HepG2 (cell line): Measurements from ENCODE around the gene HCFC1. TPM values are rescaled to one million over a fixed set of nuclear protein-coding genes. Genes with fewer than 3 reads are reported as not detected.

ENCODE experiments used
- ATF7 ChIP-seq, 2 experiments: fragments of 450-650 bp in 1 of 2; sonication (generic) in 1 of 2; formaldehyde crosslinking in 1 of 2; IDR thresholded peaks; 2 replicates each; pipeline versions ENCODE4 v1.4.0 to v1.6.1; 2016 to 2020; ENCODE audit warnings: antibody characterized with exemption in 1 of 2, mild to moderate bottlenecking in 1 of 2, missing genetic modification reagents in 1 of 2
- BORCS8-MEF2B ChIP-seq: sonication (generic); formaldehyde crosslinking; IDR thresholded peaks from 2 replicates; pipeline ENCODE4 v1.8.0; 2022; ENCODE audit warnings: mild to moderate bottlenecking, missing genetic modification reagents
- CEBPZ ChIP-seq: IDR thresholded peaks from 2 replicates; pipeline ENCODE4 v1.6.1; 2012; ENCODE audit warnings: low read length, improper control_type of control experiment
- CHD2 ChIP-seq: IDR thresholded peaks from 2 replicates; pipeline ENCODE4 v1.6.1; 2011; ENCODE audit warnings: low read depth, low read length, improper control_type of control experiment
- CSRNP1 ChIP-seq: sonication (generic); formaldehyde crosslinking; IDR thresholded peaks from 2 replicates; pipeline ENCODE4 v1.8.1; 2023; ENCODE audit warnings: mild to moderate bottlenecking, missing genetic modification reagents
- EED ChIP-seq: sonication (generic); formaldehyde crosslinking; IDR thresholded peaks from 2 replicates; pipeline ENCODE4 v1.5.0; 2020; ENCODE audit warnings: mild to moderate bottlenecking, missing genetic modification reagents
- FOXP1 ChIP-seq, 2 experiments: fragments of 450-650 bp in 1 of 2; IDR thresholded peaks; 2 replicates each; pipeline ENCODE4 v1.6.1; 2017 to 2018; ENCODE audit warnings: antibody characterized with exemption in 1 of 2
- HMGA1 ChIP-seq: sonication (generic); formaldehyde crosslinking; conservative IDR thresholded peaks from 2 replicates; pipeline ENCODE4 v1.4.0; 2020; ENCODE audit warnings: missing genetic modification reagents
- HOXA7 ChIP-seq: sonication (generic); formaldehyde crosslinking; IDR thresholded peaks from 2 replicates; pipeline ENCODE4 v1.8.1; 2022; ENCODE audit warnings: mild to moderate bottlenecking, missing genetic modification reagents, moderate library complexity
- HOXA9 ChIP-seq: sonication (generic); formaldehyde crosslinking; IDR thresholded peaks from 2 replicates; pipeline ENCODE4 v1.8.1; 2022; ENCODE audit warnings: missing genetic modification reagents, mild to moderate bottlenecking, moderate library complexity, borderline replicate concordance
- MLLT10 ChIP-seq: sonication (generic); formaldehyde crosslinking; IDR thresholded peaks from 2 replicates; pipeline ENCODE4 v1.4.0; 2020; ENCODE audit warnings: missing genetic modification reagents
- NFATC3 ChIP-seq: sonication (generic); formaldehyde crosslinking; IDR thresholded peaks from 2 replicates; pipeline ENCODE4 v1.5.1; 2020; ENCODE audit warnings: mild to moderate bottlenecking, missing genetic modification reagents
- PPARG ChIP-seq: conservative IDR thresholded peaks from 2 replicates; pipeline ENCODE4 v1.6.1; 2016; ENCODE audit warnings: missing biosample characterization, missing genetic modification reagents
- PRDM4 ChIP-seq: sonication (generic); formaldehyde crosslinking; IDR thresholded peaks from 2 replicates; pipeline ENCODE4 v1.9.0; 2021; ENCODE audit warnings: missing genetic modification reagents, borderline replicate concordance
- RARG ChIP-seq: sonication (generic); formaldehyde crosslinking; IDR thresholded peaks from 2 replicates; pipeline ENCODE4 v1.4.0; 2020; ENCODE audit warnings: low read depth, mild to moderate bottlenecking, missing genetic modification reagents
- TCF7 ChIP-seq: sonication (generic); IDR thresholded peaks from 2 replicates; pipeline ENCODE4 v1.6.1; 2016; ENCODE audit warnings: antibody characterized with exemption, low read depth
- TFAP4 ChIP-seq: sonication (generic); IDR thresholded peaks from 2 replicates; pipeline ENCODE4 v1.6.1; 2016; ENCODE audit warnings: low read depth, borderline replicate concordance
- WIZ ChIP-seq: sonication (generic); formaldehyde crosslinking; IDR thresholded peaks from 2 replicates; pipeline ENCODE4 v1.5.1; 2020; ENCODE audit warnings: mild to moderate bottlenecking, missing genetic modification reagents
- ZMYM3 ChIP-seq: sonication (generic); formaldehyde crosslinking; IDR thresholded peaks from 2 replicates; pipeline ENCODE4 v1.5.1; 2020; ENCODE audit warnings: mild to moderate bottlenecking, missing genetic modification reagents
- ZNF546 ChIP-seq: sonication (generic); formaldehyde crosslinking; conservative IDR thresholded peaks from 2 replicates; pipeline ENCODE4 v1.8.1; 2023; ENCODE audit warnings: mild to moderate bottlenecking, missing genetic modification reagents
- ZNF564 ChIP-seq: sonication (generic); formaldehyde crosslinking; IDR thresholded peaks from 2 replicates; pipeline ENCODE4 v1.8.1; 2023; ENCODE audit warnings: mild to moderate bottlenecking, missing genetic modification reagents
- ZNF891 ChIP-seq: sonication (generic); formaldehyde crosslinking; IDR thresholded peaks from 2 replicates; pipeline ENCODE4 v1.5.0; 2020; ENCODE audit warnings: mild to moderate bottlenecking, missing genetic modification reagents
- polyA plus RNA-seq, 8 experiments: library from polyadenylated mRNA; depleted of rRNA in 3 of 8; stranded (reverse) in 7 of 8; unstranded in 1 of 8; fragments of >200 nt; fragmentation: Illumina TruSeq in 4 of 8; extraction: Trizol in 4 of 8; gene quantifications; 2 replicates each; pipeline versions ENCODE4 v1.2.1 to v1.2.3, GENCODE V29; 2011 to 2016; ENCODE audit warnings: low read depth in 4 of 8, missing spikeins in 1 of 8, mixed read lengths in 1 of 8; ENCODE audit not compliant: insufficient read depth in 1 of 8
- total RNA-seq, 5 experiments: library from RNA; depleted of rRNA; stranded (reverse); fragments of >200 nt; fragmentation: Illumina TruSeq; extraction: Trizol; gene quantifications; 2 replicates each; pipeline ENCODE4 v1.2.3, GENCODE V29; 2016; ENCODE audit warnings: low read depth in 1 of 5

Gene HCFC1
- total and polyA plus RNA-seq, 2 of the 13 experiments (the other 11 are each of a cell fraction or from before 2014, with no cell fraction given): 5.8 to 17.8 TPM

- peak; percentile 6; the same call in 1 of the 2 replicates for TF ChIP-seq TFAP4
- TF ChIP-seq HOXA7: no peak
- no peak for TF ChIP-seq PPARG (CRISPR knock-in tag)
- no peak for TF ChIP-seq MLLT10 (CRISPR knock-in tag)
- no peak for TF ChIP-seq ZNF564 (CRISPR knock-in tag)
- TF ChIP-seq HOXA9 (CRISPR knock-in tag): no peak
- no peak for TF ChIP-seq PRDM4 (CRISPR knock-in tag)
- no peak for TF ChIP-seq CEBPZ
- peak; percentile 16; the same call in 1 of the 2 replicates for TF ChIP-seq TCF7
- no peak for TF ChIP-seq BORCS8-MEF2B (CRISPR knock-in tag)
- no peak for TF ChIP-seq ZNF891 (CRISPR knock-in tag)
- TF ChIP-seq ZNF546 (CRISPR knock-in tag): no peak
- no peak for TF ChIP-seq CHD2
- no peak for TF ChIP-seq FOXP1 (IDR thresholded peaks at IDR 0.05)
- no peak for TF ChIP-seq FOXP1 (CRISPR knock-in tag; IDR thresholded peaks at IDR 0.05)
- no peak for TF ChIP-seq EED (CRISPR knock-in tag)
- TF ChIP-seq RARG (CRISPR knock-in tag): no peak
- no peak for TF ChIP-seq WIZ (CRISPR knock-in tag)
- TF ChIP-seq CSRNP1 (CRISPR knock-in tag): no peak
- TF ChIP-seq ATF7 (IDR thresholded peaks at IDR 0.05): no peak
- TF ChIP-seq ATF7 (CRISPR knock-in tag; IDR thresholded peaks at IDR 0.05): no peak
- no peak for TF ChIP-seq ZMYM3 (CRISPR knock-in tag)
- TF ChIP-seq NFATC3 (CRISPR knock-in tag): no peak
- no peak for TF ChIP-seq HMGA1 (CRISPR knock-in tag)
These were observed 44.6 kb downstream of the HCFC1 start (continued) for GRCh38 chrX:153926858-153927671.
